Upper lobe of left lung (tissue), 6 donors: ENCODE data around the gene CIAPIN1. TPM values are rescaled to one million over a fixed set of nuclear protein-coding genes. Genes with fewer than 3 reads are reported as not detected.

Source experiments
- ATAC-seq, 2 donors: fragments of 200-7000 bp; cut with Tn5 transposase; one replicate each; pipeline ENCODE4 v1.9.1; 2022; ENCODE audit warnings: mild to moderate bottlenecking in 2 of 2, moderate library complexity in 2 of 2; ENCODE audit not compliant: low FRiP score in 2 of 2
- DNase-seq, 2 donors: peaks; one replicate each; pipeline ENCODE4 v3.0.0-alpha.2; 2019 to 2020
- H3K27ac ChIP-seq, 4 donors: fragments of 200-600 bp; sonication (generic); one replicate each; pipeline ENCODE4 v1.5.1; 2016 to 2019
- H3K27me3 ChIP-seq, 4 donors: fragments of 200-600 bp; sonication (generic); one replicate each; pipeline ENCODE4 v1.5.1; 2017 to 2019
- H3K36me3 ChIP-seq, 4 donors: fragments of 200-600 bp; sonication (generic); one replicate each; pipeline ENCODE4 v1.5.1; 2016 to 2019
- H3K4me1 ChIP-seq, 4 donors: fragments of 200-600 bp; sonication (generic); one replicate each; pipeline ENCODE4 v1.5.1; 2018 to 2019
- H3K4me3 ChIP-seq, 4 donors: fragments of 200-600 bp; sonication (generic); one replicate each; pipeline ENCODE4 v1.5.1; 2017 to 2019; ENCODE audit warnings: mild to moderate bottlenecking in 2 of 4, moderate library complexity in 1 of 4
- H3K9me3 ChIP-seq, 4 donors: fragments of 200-600 bp; sonication (generic); one replicate each; pipeline ENCODE4 v1.5.1; 2018 to 2019
- CTCF ChIP-seq, 6 experiments: fragments of 450-650 bp in 4 of 6; fragments of 200-600 bp in 2 of 6; sonication (generic) in 2 of 6; IDR thresholded peaks; one replicate each; pipeline ENCODE4 v1.5.1; 2016 to 2019; ENCODE audit warnings: antibody characterized with exemption in 6 of 6
- EP300 ChIP-seq, 4 donors: sonication (generic); formaldehyde crosslinking; IDR thresholded peaks; one replicate each; pipeline ENCODE4 v1.5.1; 2017; ENCODE audit warnings: antibody characterized with exemption in 4 of 4, control low read depth in 2 of 4
- POLR2A ChIP-seq, 4 donors: fragments of 450-650 bp; IDR thresholded peaks; one replicate each; pipeline ENCODE4 v1.5.1; 2016 to 2017; ENCODE audit warnings: antibody characterized with exemption in 4 of 4, mild to moderate bottlenecking in 2 of 4
- POLR2AphosphoS5 ChIP-seq, 2 donors: sonication (generic); formaldehyde crosslinking; IDR thresholded peaks; one replicate each; pipeline ENCODE4 v1.5.1; 2017; ENCODE audit warnings: antibody characterized with exemption in 2 of 2
- WGBS, 2 donors: methylation state at CpG; one replicate each; pipeline ENCODE4 v1.1.5; 2017 to 2018; 5-methylcytosine and 5-hydroxymethylcytosine counted together
- total RNA-seq, 6 donors: library from RNA; depleted of rRNA in 4 of 6; stranded (reverse); fragments of >200 nt in 4 of 6; gene quantifications; one replicate each; pipeline versions ENCODE4 v1.1.0 to v1.2.1, GENCODE V29; 2016 to 2021
- donor health status: DM: no; HTN: no; CAD: no; lungs with moderate emphysema.
- donor health status: DM: no; HTN: yes; CAD: no; lungs with severe emphysema.

Gene CIAPIN1
- total RNA-seq, 6 donors from 2014 or later = 21.0 to 44.5 (median 36.5) TPM

GRCh38 chr16:57485916-57486857, 39.0 kb upstream of the CIAPIN1 start, which contains the start of gene DOK4:
Gene DOK4 (minus strand): TSS chr16:57486493. CDS start chr16:57479507, 6,986 bp downstream.
- ATAC-seq = peak; percentile 87 to 97
- no peaks in the 10 kb centered on the region for H3K27me3 ChIP-seq
- TF ChIP-seq EP300 (IDR thresholded peaks at IDR 0.05) (no peak), CTCF (IDR thresholded peaks at IDR 0.05) (peak in 1 of 6 experiments; percentile 8), POLR2A (IDR thresholded peaks at IDR 0.05) (peak in 1 of 4 donors; percentile 41)
- H3K27ac ChIP-seq = peak within 1 kb of the TSS; percentile 67 to 84 (median 80)
- H3K4me3 ChIP-seq = peak within 1 kb of the TSS; percentile 77 to 92 (median 84)
- no peaks in the 10 kb centered on the region for H3K9me3 ChIP-seq
- peaks cover 17 to 35% (median 22%) of the 10 kb centered on the region in 4 donors for H3K4me1 ChIP-seq
- 3 to 14% methylated on average over 3 to 19 of the region's 73 CpGs for WGBS, 2 donors
- DNase-seq = peak; percentile 81 to 98
- H3K36me3 ChIP-seq = no peaks in the 10 kb centered on the region

GRCh38 chr16:57485091-57485915, 38.1 kb upstream of the CIAPIN1 start:
- H3K4me1 ChIP-seq = peaks cover 21 to 42% (median 29%) of the 10 kb centered on the region in 4 donors
- 45 to 58% methylated on average over 4 to 12 of the region's 14 CpGs for WGBS, 2 donors
- H3K27ac ChIP-seq = peak overlapping the region; percentile 67 to 84 (median 80)
- ATAC-seq = peak; percentile 35 to 46
- H3K4me3 ChIP-seq = peak overlapping the region; percentile 77 to 92 (median 84)
- no peaks in the 10 kb centered on the region for H3K36me3 ChIP-seq
- no peak for TF ChIP-seq POLR2A (IDR thresholded peaks at IDR 0.05)
- TF ChIP-seq EP300 (IDR thresholded peaks at IDR 0.05) = no peak
- no peak for TF ChIP-seq CTCF (IDR thresholded peaks at IDR 0.05)
- no peak for TF ChIP-seq POLR2AphosphoS5 (IDR thresholded peaks at IDR 0.05)
- H3K27me3 ChIP-seq = no peaks in the 10 kb centered on the region
- DNase-seq = peak; percentile 60 to 67
- no peaks in the 10 kb centered on the region for H3K9me3 ChIP-seq

- DNase-seq (no peak), ATAC-seq (no peak)
- 91 to 96% methylated on average over 7 to 8 of the region's 8 CpGs for WGBS, 2 donors
These were observed 37.4 kb upstream of the CIAPIN1 start for GRCh38 chr16:57484515-57485005.

More at GRCh38 chr16:57484515-57485005, 37.4 kb upstream of the CIAPIN1 start:
- peak overlapping the region in 1 of 4 donors; percentile 92 for H3K4me3 ChIP-seq
- no peaks in the 10 kb centered on the region for H3K36me3 ChIP-seq
- peak overlapping the region in 3 of 4 donors; percentile 77 to 84 (median 83) for H3K27ac ChIP-seq
- H3K9me3 ChIP-seq = no peaks in the 10 kb centered on the region
- peaks cover 28 to 49% (median 37%) of the 10 kb centered on the region in 4 donors for H3K4me1 ChIP-seq
- TF ChIP-seq EP300 (IDR thresholded peaks at IDR 0.05) (no peak), POLR2AphosphoS5 (IDR thresholded peaks at IDR 0.05) (no peak), CTCF (IDR thresholded peaks at IDR 0.05) (no peak), POLR2A (IDR thresholded peaks at IDR 0.05) (no peak)
- no peaks in the 10 kb centered on the region for H3K27me3 ChIP-seq
